Measurements from ENCODE around the gene IGDCC3.

DNA sequence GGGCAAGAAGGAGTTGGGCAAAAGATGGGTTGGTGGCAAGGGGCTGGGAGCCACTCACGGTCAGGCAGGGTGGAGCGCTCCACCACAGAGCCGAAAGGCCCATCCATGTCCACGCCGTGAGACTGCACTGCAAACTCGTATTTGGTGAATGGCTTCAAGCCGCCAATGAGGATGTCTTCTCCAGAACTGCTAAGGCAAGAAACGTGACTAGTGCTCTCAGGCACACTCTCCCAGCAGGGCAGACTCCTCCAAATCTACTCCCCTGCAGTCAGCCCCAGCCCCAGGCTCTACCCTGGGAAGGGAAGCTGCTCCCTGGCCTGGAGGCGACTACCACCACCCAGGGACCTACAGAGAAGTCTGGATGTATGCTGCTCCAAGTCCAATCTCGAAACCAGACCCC lies 11.4 kb upstream of the IGDCC3 start:
- TF ChIP-seq SP1 (IDR thresholded peaks at IDR 0.05; ENCODE audit: low read depth, low read length): no peak
- TF ChIP-seq IKZF2 (IDR thresholded peaks at IDR 0.05): no peak
- TF ChIP-seq, protein P1, sequence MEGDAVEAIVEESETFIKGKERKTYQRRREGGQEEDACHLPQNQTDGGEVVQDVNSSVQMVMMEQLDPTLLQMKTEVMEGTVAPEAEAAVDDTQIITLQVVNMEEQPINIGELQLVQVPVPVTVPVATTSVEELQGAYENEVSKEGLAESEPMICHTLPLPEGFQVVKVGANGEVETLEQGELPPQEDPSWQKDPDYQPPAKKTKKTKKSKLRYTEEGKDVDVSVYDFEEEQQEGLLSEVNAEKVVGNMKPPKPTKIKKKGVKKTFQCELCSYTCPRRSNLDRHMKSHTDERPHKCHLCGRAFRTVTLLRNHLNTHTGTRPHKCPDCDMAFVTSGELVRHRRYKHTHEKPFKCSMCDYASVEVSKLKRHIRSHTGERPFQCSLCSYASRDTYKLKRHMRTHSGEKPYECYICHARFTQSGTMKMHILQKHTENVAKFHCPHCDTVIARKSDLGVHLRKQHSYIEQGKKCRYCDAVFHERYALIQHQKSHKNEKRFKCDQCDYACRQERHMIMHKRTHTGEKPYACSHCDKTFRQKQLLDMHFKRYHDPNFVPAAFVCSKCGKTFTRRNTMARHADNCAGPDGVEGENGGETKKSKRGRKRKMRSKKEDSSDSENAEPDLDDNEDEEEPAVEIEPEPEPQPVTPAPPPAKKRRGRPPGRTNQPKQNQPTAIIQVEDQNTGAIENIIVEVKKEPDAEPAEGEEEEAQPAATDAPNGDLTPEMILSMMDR (IDR thresholded peaks at IDR 0.05 in 2 of 3, conservative IDR thresholded peaks at IDR 0.05 in 1 of 3; ENCODE audit: control insufficient read depth in 2 of 3, extremely low read depth in 1 of 3, insufficient read depth in 1 of 3, low read depth in 3 of 3, low read length in 3 of 3): no peak
- TF ChIP-seq ESRRA (IDR thresholded peaks at IDR 0.05; ENCODE audit: low read length): no peak
- no peak for TF ChIP-seq STAT3 (IDR thresholded peaks at IDR 0.05; ENCODE audit: low read depth, low read length)
- no peak for TF ChIP-seq CHD2 (IDR thresholded peaks at IDR 0.05; ENCODE audit: borderline replicate concordance, low read depth, low read length)
- TF ChIP-seq TARDBP (IDR thresholded peaks at IDR 0.05; ENCODE audit: borderline replicate concordance): no peak
- no peak for TF ChIP-seq EZH2 (IDR thresholded peaks at IDR 0.05; ENCODE audit: borderline replicate concordance, control insufficient read depth, low read depth, low read length)
- TF ChIP-seq, protein P2, sequence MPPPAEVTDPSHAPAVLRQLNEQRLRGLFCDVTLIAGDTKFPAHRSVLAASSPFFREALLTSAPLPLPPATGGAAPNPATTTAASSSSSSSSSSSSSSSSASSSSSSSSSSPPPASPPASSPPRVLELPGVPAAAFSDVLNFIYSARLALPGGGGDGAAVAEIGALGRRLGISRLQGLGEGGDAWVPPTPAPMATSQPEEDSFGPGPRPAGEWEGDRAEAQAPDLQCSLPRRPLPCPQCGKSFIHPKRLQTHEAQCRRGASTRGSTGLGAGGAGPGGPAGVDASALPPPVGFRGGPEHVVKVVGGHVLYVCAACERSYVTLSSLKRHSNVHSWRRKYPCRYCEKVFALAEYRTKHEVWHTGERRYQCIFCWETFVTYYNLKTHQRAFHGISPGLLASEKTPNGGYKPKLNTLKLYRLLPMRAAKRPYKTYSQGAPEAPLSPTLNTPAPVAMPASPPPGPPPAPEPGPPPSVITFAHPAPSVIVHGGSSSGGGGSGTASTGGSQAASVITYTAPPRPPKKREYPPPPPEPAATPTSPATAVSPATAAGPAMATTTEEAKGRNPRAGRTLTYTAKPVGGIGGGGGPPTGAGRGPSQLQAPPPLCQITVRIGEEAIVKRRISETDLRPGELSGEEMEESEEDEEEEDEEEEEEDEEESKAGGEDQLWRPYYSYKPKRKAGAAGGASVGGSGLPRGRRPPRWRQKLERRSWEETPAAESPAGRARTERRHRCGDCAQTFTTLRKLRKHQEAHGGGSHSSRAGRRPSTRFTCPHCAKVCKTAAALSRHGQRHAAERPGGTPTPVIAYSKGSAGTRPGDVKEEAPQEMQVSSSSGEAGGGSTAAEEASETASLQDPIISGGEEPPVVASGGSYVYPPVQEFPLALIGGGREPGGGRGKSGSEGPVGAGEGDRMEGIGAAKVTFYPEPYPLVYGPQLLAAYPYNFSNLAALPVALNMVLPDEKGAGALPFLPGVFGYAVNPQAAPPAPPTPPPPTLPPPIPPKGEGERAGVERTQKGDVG (CRISPR knock-in tag; IDR thresholded peaks at IDR 0.05): no peak
